GM12878 (cell line): ENCODE results near the gene LPIN2. TPM values are rescaled to one million over a fixed set of nuclear protein-coding genes. Genes with fewer than 3 reads are reported as not detected.

Source experiments
- CREM ChIP-seq: IDR thresholded peaks from 2 replicates; pipeline ENCODE4 v1.6.1; 2014; ENCODE audit warnings: antibody characterized with exemption, low read depth
- ESRRA ChIP-seq: IDR thresholded peaks from 2 replicates; pipeline ENCODE4 v1.6.1; 2012; ENCODE audit warnings: mild to moderate bottlenecking, low read length, improper control_type of control experiment
- IKZF2 ChIP-seq, 2 experiments: fragments of 450-650 bp; IDR thresholded peaks; 2 replicates each; pipeline ENCODE4 v1.6.1; 2017; ENCODE audit warnings: mild to moderate bottlenecking in 2 of 2, moderate library complexity in 2 of 2
- NFXL1 ChIP-seq: fragments of 450-650 bp; IDR thresholded peaks from 2 replicates; pipeline ENCODE4 v1.6.1; 2017; ENCODE audit warnings: antibody characterized with exemption, mild to moderate bottlenecking, borderline replicate concordance
- NFYA ChIP-seq: IDR thresholded peaks from 2 replicates; pipeline ENCODE4 v1.6.1; 2011; ENCODE audit warnings: low read depth, mild to moderate bottlenecking, low read length, improper control_type of control experiment, borderline replicate concordance
- NFYB ChIP-seq: IDR thresholded peaks from 2 replicates; pipeline ENCODE4 v1.6.1; 2011; ENCODE audit warnings: low read depth, mild to moderate bottlenecking, low read length, improper control_type of control experiment, moderate library complexity; ENCODE audit not compliant: insufficient read depth
- NR2C1 ChIP-seq: fragments of 450-650 bp; IDR thresholded peaks from 2 replicates; pipeline ENCODE4 v1.6.1; 2017; ENCODE audit warnings: antibody characterized with exemption, mild to moderate bottlenecking, moderate library complexity
- RUNX3 ChIP-seq: IDR thresholded peaks from 2 replicates; pipeline ENCODE4 v1.6.1; 2012; ENCODE audit warnings: low read length, inconsistent platforms
- SIN3A ChIP-seq: IDR thresholded peaks from 2 replicates; pipeline ENCODE4 v1.6.1; 2012; ENCODE audit warnings: low read depth, low read length, improper control_type of control experiment
- SPI1 ChIP-seq: IDR thresholded peaks from 2 replicates; pipeline ENCODE4 v1.6.1; 2011; ENCODE audit warnings: low read depth, mild to moderate bottlenecking, low read length, moderate library complexity, borderline replicate concordance; ENCODE audit not compliant: insufficient read depth
- USF2 ChIP-seq: IDR thresholded peaks from 2 replicates; pipeline ENCODE4 v1.6.1; 2011; ENCODE audit warnings: low read depth, low read length, improper control_type of control experiment, borderline replicate concordance
- polyA plus RNA-seq, 11 experiments: library from polyadenylated mRNA; depleted of rRNA in 4 of 11; unstranded in 6 of 11; stranded (reverse) in 5 of 11; fragments of >200 nt; fragmentation: Nextera tagmentation in 4 of 11; fragmentation: Illumina TruSeq in 1 of 11; extraction: Ambion mirVana in 4 of 11; extraction: Trizol in 1 of 11; gene quantifications; 1 replicate in 1 of 11; 2 replicates in 10 of 11; pipeline versions ENCODE4 v1.2.1 to v1.2.3, GENCODE V29; 2011 to 2016; ENCODE audit warnings: inconsistent platforms in 2 of 11, missing spikeins in 2 of 11, low read depth in 1 of 11
- total RNA-seq, 4 experiments: library from RNA; depleted of rRNA in 3 of 4; stranded (reverse); fragments of >200 nt in 3 of 4; fragmentation: Illumina TruSeq in 1 of 4; extraction: Trizol in 1 of 4; gene quantifications; 2 replicates each; pipeline versions ENCODE4 v1.2.1 to v1.2.3, GENCODE V29; 2013 to 2021
- TF ChIP-seq, protein P1 (sequence below): fragments of 450-650 bp; formaldehyde crosslinking; IDR thresholded peaks from 2 replicates; pipeline ENCODE4 v1.4.0; 2020; ENCODE audit warnings: mild to moderate bottlenecking, moderate library complexity
- TF ChIP-seq, protein P2 (sequence below): fragments of 450-650 bp; IDR thresholded peaks from 2 replicates; pipeline ENCODE4 v1.6.1; 2018; ENCODE audit warnings: mild to moderate bottlenecking, low read depth, moderate library complexity; ENCODE audit not compliant: partially characterized antibody
- TF ChIP-seq, protein P3 (sequence below): IDR thresholded peaks from 2 replicates; pipeline ENCODE4 v1.6.1; 2011; ENCODE audit warnings: mild to moderate bottlenecking, low read depth, low read length, moderate library complexity; ENCODE audit not compliant: insufficient replicate concordance
- TF ChIP-seq, protein P4 (sequence below): IDR thresholded peaks from 2 replicates; pipeline ENCODE4 v1.6.1; 2012; ENCODE audit warnings: low read depth, low read length, improper control_type of control experiment

The LPIN2 gene
- total and polyA plus RNA-seq, 10 of the 15 experiments (the other 5 are each of a cell fraction or from before 2014, with no cell fraction given), result 4.1 to 28.0 (median 15.9) TPM

GRCh38 chr18:2970772-2971659, 41.9 kb downstream of the LPIN2 start (continued):
- TF ChIP-seq CREM (no peak), NFXL1 (no peak), IKZF2 (IDR thresholded peaks at IDR 0.05) (peak; percentile 70 to 81; a peak in 3 of 4 replicates), USF2 (no peak), NFYB (no peak), SIN3A (no peak), SPI1 (peak; percentile 64; the same call in 1 of the 2 replicates), NR2C1 (no peak), ESRRA (no peak), NFYA (no peak), RUNX3 (0 out of 2 replicates have a peak, but pooled peaks have one; percentile 12)
- TF ChIP-seq, protein P1, sequence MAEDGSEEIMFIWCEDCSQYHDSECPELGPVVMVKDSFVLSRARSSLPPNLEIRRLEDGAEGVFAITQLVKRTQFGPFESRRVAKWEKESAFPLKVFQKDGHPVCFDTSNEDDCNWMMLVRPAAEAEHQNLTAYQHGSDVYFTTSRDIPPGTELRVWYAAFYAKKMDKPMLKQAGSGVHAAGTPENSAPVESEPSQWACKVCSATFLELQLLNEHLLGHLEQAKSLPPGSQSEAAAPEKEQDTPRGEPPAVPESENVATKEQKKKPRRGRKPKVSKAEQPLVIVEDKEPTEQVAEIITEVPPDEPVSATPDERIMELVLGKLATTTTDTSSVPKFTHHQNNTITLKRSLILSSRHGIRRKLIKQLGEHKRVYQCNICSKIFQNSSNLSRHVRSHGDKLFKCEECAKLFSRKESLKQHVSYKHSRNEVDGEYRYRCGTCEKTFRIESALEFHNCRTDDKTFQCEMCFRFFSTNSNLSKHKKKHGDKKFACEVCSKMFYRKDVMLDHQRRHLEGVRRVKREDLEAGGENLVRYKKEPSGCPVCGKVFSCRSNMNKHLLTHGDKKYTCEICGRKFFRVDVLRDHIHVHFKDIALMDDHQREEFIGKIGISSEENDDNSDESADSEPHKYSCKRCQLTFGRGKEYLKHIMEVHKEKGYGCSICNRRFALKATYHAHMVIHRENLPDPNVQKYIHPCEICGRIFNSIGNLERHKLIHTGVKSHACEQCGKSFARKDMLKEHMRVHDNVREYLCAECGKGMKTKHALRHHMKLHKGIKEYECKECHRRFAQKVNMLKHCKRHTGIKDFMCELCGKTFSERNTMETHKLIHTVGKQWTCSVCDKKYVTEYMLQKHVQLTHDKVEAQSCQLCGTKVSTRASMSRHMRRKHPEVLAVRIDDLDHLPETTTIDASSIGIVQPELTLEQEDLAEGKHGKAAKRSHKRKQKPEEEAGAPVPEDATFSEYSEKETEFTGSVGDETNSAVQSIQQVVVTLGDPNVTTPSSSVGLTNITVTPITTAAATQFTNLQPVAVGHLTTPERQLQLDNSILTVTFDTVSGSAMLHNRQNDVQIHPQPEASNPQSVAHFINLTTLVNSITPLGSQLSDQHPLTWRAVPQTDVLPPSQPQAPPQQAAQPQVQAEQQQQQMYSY (CRISPR knock-in tag), result no peak
- TF ChIP-seq, protein P2, sequence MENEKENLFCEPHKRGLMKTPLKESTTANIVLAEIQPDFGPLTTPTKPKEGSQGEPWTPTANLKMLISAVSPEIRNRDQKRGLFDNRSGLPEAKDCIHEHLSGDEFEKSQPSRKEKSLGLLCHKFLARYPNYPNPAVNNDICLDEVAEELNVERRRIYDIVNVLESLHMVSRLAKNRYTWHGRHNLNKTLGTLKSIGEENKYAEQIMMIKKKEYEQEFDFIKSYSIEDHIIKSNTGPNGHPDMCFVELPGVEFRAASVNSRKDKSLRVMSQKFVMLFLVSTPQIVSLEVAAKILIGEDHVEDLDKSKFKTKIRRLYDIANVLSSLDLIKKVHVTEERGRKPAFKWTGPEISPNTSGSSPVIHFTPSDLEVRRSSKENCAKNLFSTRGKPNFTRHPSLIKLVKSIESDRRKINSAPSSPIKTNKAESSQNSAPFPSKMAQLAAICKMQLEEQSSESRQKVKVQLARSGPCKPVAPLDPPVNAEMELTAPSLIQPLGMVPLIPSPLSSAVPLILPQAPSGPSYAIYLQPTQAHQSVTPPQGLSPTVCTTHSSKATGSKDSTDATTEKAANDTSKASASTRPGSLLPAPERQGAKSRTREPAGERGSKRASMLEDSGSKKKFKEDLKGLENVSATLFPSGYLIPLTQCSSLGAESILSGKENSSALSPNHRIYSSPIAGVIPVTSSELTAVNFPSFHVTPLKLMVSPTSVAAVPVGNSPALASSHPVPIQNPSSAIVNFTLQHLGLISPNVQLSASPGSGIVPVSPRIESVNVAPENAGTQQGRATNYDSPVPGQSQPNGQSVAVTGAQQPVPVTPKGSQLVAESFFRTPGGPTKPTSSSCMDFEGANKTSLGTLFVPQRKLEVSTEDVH, result no peak
- TF ChIP-seq, protein P3, sequence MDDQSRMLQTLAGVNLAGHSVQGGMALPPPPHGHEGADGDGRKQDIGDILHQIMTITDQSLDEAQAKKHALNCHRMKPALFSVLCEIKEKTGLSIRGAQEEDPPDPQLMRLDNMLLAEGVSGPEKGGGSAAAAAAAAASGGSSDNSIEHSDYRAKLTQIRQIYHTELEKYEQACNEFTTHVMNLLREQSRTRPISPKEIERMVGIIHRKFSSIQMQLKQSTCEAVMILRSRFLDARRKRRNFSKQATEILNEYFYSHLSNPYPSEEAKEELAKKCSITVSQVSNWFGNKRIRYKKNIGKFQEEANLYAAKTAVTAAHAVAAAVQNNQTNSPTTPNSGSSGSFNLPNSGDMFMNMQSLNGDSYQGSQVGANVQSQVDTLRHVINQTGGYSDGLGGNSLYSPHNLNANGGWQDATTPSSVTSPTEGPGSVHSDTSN, result no peak
- TF ChIP-seq, protein P4, sequence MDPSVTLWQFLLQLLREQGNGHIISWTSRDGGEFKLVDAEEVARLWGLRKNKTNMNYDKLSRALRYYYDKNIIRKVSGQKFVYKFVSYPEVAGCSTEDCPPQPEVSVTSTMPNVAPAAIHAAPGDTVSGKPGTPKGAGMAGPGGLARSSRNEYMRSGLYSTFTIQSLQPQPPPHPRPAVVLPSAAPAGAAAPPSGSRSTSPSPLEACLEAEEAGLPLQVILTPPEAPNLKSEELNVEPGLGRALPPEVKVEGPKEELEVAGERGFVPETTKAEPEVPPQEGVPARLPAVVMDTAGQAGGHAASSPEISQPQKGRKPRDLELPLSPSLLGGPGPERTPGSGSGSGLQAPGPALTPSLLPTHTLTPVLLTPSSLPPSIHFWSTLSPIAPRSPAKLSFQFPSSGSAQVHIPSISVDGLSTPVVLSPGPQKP, result no peak
